Measurements from ENCODE around the gene IGF1. TPM values are rescaled to one million over a fixed set of nuclear protein-coding genes. Genes with fewer than 3 reads are reported as not detected.

IGF1 gene
- polyA plus RNA-seq, 1 experiment, result 1.5 TPM

DNA sequence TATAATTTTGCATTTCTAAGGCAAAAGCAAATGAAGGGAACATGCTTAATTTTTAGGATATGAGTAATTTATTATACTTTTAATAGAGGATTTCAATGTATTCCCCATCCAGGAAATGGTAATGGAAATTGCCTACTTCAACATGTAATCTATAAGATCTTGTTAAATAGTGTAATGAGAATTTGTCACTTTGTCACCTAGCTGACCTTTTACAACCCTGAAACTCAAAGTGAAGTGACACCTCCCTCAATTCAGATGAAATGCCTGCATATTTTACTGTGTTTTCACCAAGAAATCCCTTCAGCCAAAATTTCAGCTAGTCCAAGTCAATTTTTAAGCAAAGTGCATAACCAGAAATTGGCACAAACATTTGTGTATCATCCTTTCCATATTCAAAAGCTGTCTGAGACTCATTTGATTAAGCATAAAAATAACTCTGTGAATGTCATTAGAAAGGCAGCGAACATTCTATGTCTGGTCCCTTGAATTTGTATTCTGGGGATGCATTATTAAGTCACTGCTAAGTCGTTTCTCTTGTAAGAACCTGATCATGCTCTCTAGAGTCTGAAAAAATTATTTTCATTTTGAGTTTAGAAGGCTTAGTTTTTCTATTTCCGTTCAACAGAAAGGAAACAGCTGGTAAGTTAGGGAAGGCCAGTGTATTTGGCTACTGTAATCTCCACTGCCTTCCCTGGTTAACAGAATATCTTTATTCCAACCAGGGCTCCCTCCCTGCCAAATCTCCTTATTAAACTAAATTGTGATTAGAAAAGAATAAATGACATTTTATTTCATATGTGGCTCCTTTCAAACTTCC, 100.8 kb downstream of the IGF1 start:
- H3K27me3 ChIP-seq (ENCODE audit: control insufficient read depth, insufficient read depth, low read length), result no peaks in the 10 kb centered on the region
- H3K4me3 ChIP-seq (ENCODE audit: low read depth, low read length), result no peak overlapping the region
- TF ChIP-seq, protein P1, sequence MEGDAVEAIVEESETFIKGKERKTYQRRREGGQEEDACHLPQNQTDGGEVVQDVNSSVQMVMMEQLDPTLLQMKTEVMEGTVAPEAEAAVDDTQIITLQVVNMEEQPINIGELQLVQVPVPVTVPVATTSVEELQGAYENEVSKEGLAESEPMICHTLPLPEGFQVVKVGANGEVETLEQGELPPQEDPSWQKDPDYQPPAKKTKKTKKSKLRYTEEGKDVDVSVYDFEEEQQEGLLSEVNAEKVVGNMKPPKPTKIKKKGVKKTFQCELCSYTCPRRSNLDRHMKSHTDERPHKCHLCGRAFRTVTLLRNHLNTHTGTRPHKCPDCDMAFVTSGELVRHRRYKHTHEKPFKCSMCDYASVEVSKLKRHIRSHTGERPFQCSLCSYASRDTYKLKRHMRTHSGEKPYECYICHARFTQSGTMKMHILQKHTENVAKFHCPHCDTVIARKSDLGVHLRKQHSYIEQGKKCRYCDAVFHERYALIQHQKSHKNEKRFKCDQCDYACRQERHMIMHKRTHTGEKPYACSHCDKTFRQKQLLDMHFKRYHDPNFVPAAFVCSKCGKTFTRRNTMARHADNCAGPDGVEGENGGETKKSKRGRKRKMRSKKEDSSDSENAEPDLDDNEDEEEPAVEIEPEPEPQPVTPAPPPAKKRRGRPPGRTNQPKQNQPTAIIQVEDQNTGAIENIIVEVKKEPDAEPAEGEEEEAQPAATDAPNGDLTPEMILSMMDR (IDR thresholded peaks at IDR 0.05; ENCODE audit: insufficient read depth, low read depth, low read length), result no peak
- no peaks in the 10 kb centered on the region for H3K36me3 ChIP-seq (ENCODE audit: control insufficient read depth, insufficient read depth, low read length)
- CTCF ChIA-PET, result interaction anchor here (0.7 kb wide), 1 partner anchor 20 kb away, joined by 3 read pairs; no protein-coding TSS in a partner anchor
- no peak for DNase-seq (ENCODE audit: low read depth)
- POLR2A ChIA-PET, result no interaction called here

DNA sequence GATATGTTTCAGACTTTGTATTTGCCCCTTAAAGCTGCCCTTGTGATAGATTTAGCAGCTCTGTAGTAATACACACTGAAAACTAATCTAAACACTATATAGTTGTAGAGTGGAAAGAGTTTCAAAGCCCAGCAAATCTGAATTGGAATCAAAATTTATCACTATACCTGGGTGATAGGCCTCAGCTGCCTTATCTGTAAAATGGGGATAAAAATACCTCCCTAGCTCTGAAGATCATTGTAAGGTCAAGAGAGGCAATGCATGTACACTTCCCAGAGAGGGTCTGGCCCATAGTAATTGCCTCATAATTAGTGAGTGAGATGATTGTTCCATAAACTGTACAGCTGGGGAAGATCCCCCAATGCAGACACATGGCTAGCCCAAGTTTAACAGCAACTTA, 103.6 kb downstream of the IGF1 start:
- POLR2A ChIA-PET, result no interaction called here

DNA sequence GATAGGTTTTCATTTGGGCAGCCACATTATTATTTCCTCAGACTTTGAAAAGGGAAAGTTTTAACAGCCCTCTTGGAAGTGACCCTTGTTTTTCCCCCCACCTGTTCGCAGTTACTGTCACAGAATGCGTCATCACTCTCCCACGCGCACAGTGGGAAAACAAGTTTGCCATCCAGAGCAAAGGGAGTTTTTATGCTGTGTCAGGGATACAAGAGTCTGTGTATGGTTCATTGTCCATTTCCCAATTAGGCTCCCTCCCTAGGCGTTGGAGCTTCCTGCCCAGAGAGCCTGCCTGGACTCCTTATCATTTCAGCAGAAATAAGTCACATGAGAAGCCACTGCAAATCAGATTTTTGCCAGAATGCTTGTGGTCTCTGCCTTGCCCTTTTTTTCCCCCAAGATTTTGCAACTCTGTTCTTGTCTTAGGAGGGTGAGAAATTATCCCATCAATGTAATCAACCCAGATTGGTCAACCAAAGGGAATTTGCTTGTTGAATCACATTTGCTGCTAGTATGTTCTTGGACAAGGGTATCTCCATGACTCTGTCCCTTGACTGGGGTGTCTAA, 104.1 kb downstream of the IGF1 start:
- POLR2A ChIA-PET, result no interaction called here
- CTCF ChIA-PET, result no interaction called here
- Histone ChIP-seq H3K36me3 (ENCODE audit: control insufficient read depth, insufficient read depth, low read length) (no peaks in the 10 kb centered on the region), H3K27me3 (ENCODE audit: control insufficient read depth, insufficient read depth, low read length) (no peaks in the 10 kb centered on the region), H3K4me3 (ENCODE audit: low read depth, low read length) (no peak overlapping the region)
- no peak for DNase-seq (ENCODE audit: low read depth)
- TF ChIP-seq, protein P1 (IDR thresholded peaks at IDR 0.05; ENCODE audit: insufficient read depth, low read depth, low read length), result no peak

More for the DNA sequence above, 103.6 kb downstream of the IGF1 start:
- CTCF ChIA-PET, result no interaction called here
- Histone ChIP-seq H3K36me3 (ENCODE audit: control insufficient read depth, insufficient read depth, low read length) (no peaks in the 10 kb centered on the region), H3K4me3 (ENCODE audit: low read depth, low read length) (no peak overlapping the region), H3K27me3 (ENCODE audit: control insufficient read depth, insufficient read depth, low read length) (no peaks in the 10 kb centered on the region)
- no peak for DNase-seq (ENCODE audit: low read depth)
- TF ChIP-seq, protein P1 (IDR thresholded peaks at IDR 0.05; ENCODE audit: insufficient read depth, low read depth, low read length), result no peak

DNA sequence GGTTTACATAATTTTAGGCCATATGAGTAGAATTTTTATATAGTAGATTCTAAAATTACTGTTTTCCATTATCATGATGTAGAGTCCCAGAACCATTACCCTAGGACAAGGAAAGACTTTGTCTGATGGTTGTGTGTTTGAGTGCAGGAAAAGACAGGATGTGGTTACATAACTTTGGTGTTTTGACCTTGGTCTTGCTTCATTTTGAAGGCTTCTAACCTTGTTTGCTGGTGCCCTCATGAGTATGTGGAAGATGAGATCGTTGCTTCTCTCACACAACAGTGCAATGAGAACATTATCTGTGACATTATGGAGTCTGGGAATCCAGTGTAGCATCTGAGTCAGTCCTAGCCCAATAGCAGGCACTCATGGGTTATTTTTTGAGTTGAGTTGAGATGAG, 106.2 kb downstream of the IGF1 start:
- TF ChIP-seq, protein P1 (IDR thresholded peaks at IDR 0.05; ENCODE audit: insufficient read depth, low read depth, low read length), result no peak
- ChIA-PET POLR2A (no interaction called here), CTCF (interaction anchor here (1.2 kb wide), 1 partner anchor 25 kb away, joined by 3 read pairs; no protein-coding TSS in a partner anchor)
- DNase-seq (ENCODE audit: low read depth), result no peak
- Histone ChIP-seq H3K36me3 (ENCODE audit: control insufficient read depth, insufficient read depth, low read length) (no peaks in the 10 kb centered on the region), H3K27me3 (ENCODE audit: control insufficient read depth, insufficient read depth, low read length) (no peaks in the 10 kb centered on the region), H3K4me3 (ENCODE audit: low read depth, low read length) (no peak overlapping the region)

DNA sequence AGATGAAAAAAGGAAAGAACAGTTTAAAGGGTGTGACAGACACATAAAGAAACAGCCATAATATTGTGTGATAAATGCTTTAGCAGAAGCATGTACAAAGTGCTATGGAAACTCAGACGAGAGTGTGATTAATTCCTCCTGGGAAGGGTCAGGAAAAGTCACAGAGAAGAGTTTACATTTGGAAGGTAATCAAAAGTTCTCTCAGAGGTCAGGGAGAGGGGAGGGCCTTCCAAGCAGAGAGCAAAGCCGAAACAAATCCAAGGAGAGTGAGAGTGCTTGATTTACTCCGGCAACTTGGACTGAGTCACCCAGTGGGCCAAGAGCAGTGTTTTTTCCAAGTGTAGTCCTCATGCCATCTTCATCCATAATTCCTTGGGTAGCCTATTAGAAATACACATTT, 108.3 kb downstream of the IGF1 start:
- Histone ChIP-seq H3K27me3 (ENCODE audit: control insufficient read depth, insufficient read depth, low read length) (no peaks in the 10 kb centered on the region), H3K36me3 (ENCODE audit: control insufficient read depth, insufficient read depth, low read length) (no peaks in the 10 kb centered on the region), H3K4me3 (ENCODE audit: low read depth, low read length) (no peak overlapping the region)
- no peak for DNase-seq (ENCODE audit: low read depth)
- ChIA-PET POLR2A (no interaction called here), CTCF (no interaction called here)
- TF ChIP-seq, protein P1 (IDR thresholded peaks at IDR 0.05; ENCODE audit: insufficient read depth, low read depth, low read length), result no peak

Measured in BJ (cell line).